GM19467 (cell line): ENCODE measurements around the gene SMAD4.
"Not testable (repeated sequence)": the region's sequence is repeated elsewhere in the genome, so short reads cannot be mapped to it uniquely, and the experiment has no call there.

ENCODE experiments used
- ATAC-seq: cut with Tn5 transposase; IDR thresholded peaks from one replicate; pipeline ENCODE4 v1.9.1; 2021; ENCODE audit warnings: mild to moderate bottlenecking, moderate library complexity; ENCODE audit not compliant: unreplicated experiment

Gene SMAD4

GRCh38 chr18:51066273-51066672 is 36.3 kb downstream of the SMAD4 start:
- no peak for ATAC-seq

GRCh38 chr18:51068105-51068504 is 38.1 kb downstream of the SMAD4 start:
- no peak for ATAC-seq

- ATAC-seq: no peak
These were observed 39.9 kb downstream of the SMAD4 start for GRCh38 chr18:51069885-51070284.

GRCh38 chr18:51070545-51070944 is 40.5 kb downstream of the SMAD4 start:
- no peak for ATAC-seq

GRCh38 chr18:51072586-51073313 is 42.7 kb downstream of the SMAD4 start:
- ATAC-seq: no peak

- ATAC-seq: peak; percentile 78
These were observed 44.6 kb downstream of the SMAD4 start for GRCh38 chr18:51074605-51075004.

- no peak for ATAC-seq
These were observed 46.5 kb downstream of the SMAD4 start for GRCh38 chr18:51076503-51076902.

GRCh38 chr18:51077217-51077616 is 47.2 kb downstream of the SMAD4 start:
- ATAC-seq: no peak

- no peak for ATAC-seq
These were observed 48.0 kb downstream of the SMAD4 start for GRCh38 chr18:51078026-51078425.

- ATAC-seq: no peak
These were observed 52.7 kb downstream of the SMAD4 start for GRCh38 chr18:51082571-51083267.

- no peak for ATAC-seq
These were observed 53.4 kb downstream of the SMAD4 start for GRCh38 chr18:51083398-51083797.

GRCh38 chr18:51088410-51088809 is 58.4 kb downstream of the SMAD4 start:
- ATAC-seq: no peak

GRCh38 chr18:51089691-51090090 is 59.7 kb downstream of the SMAD4 start:
- ATAC-seq: no peak

GRCh38 chr18:51091270-51091669 is 61.3 kb downstream of the SMAD4 start:
- ATAC-seq: no peak

GRCh38 chr18:51092117-51092516 is 62.1 kb downstream of the SMAD4 start:
- ATAC-seq: no peak

GRCh38 chr18:51092967-51093366 is 63.0 kb downstream of the SMAD4 start:
- not testable (repeated sequence) for ATAC-seq

- no peak for ATAC-seq
These were observed 67.2 kb downstream of the SMAD4 start for GRCh38 chr18:51097021-51097822.

- no peak for ATAC-seq
These were observed 68.1 kb downstream of the SMAD4 start for GRCh38 chr18:51098082-51098481.

GRCh38 chr18:51098513-51098912 is 68.5 kb downstream of the SMAD4 start:
- no peak for ATAC-seq

GRCh38 chr18:51100385-51101120 is 70.5 kb downstream of the SMAD4 start:
- no peak for ATAC-seq

GRCh38 chr18:51107082-51107481 is 77.1 kb downstream of the SMAD4 start:
- ATAC-seq: no peak
